ENCODE data around the gene L1TD1. TPM values are rescaled to one million over a fixed set of nuclear protein-coding genes. Genes with fewer than 3 reads are reported as not detected.

Gene L1TD1
- total RNA-seq, 4 donors from 2014 or later: 0.04 TPM; not detected in 3

GRCh38 chr1:62229468-62229867 is 34.8 kb downstream of the L1TD1 start:
- intact Hi-C loops (cut with DNase I; ENCODE audit: low total_unique reads): no loop called here
- H3K4me3 ChIP-seq (ENCODE audit: low read depth, poor library complexity, severe bottlenecking): no peak overlapping the region
- DNase-seq (ENCODE audit: low spot score in 2 of 2): no peak
- TF ChIP-seq, protein P1, sequence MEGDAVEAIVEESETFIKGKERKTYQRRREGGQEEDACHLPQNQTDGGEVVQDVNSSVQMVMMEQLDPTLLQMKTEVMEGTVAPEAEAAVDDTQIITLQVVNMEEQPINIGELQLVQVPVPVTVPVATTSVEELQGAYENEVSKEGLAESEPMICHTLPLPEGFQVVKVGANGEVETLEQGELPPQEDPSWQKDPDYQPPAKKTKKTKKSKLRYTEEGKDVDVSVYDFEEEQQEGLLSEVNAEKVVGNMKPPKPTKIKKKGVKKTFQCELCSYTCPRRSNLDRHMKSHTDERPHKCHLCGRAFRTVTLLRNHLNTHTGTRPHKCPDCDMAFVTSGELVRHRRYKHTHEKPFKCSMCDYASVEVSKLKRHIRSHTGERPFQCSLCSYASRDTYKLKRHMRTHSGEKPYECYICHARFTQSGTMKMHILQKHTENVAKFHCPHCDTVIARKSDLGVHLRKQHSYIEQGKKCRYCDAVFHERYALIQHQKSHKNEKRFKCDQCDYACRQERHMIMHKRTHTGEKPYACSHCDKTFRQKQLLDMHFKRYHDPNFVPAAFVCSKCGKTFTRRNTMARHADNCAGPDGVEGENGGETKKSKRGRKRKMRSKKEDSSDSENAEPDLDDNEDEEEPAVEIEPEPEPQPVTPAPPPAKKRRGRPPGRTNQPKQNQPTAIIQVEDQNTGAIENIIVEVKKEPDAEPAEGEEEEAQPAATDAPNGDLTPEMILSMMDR (IDR thresholded peaks at IDR 0.05): no peak
- no peak for TF ChIP-seq POLR2A (IDR thresholded peaks at IDR 0.05)
- WGBS, 2 donors: 85 to 90% methylated on average over 3 of the region's 3 CpGs

DNA sequence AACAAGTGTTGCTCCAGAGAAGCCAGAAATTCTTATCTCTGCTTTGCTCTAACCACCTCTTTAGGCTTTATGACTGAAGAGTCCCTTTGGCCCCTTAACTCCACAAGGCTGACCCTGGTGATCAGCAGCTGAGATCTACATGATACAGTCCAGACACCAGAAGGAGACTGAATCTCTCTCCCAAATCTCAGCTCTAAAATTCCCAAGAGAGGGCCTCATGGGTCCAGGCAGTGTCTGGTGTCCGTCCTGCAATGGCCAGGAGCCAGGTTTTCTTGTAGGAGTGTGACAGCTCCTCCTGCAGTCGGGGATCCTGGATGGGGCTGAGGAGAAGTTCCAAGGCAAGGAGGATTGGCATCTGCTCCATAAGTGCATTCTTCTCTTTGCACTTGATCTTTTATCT is 35.3 kb downstream of the L1TD1 start:
- intact Hi-C loops (cut with DNase I; ENCODE audit: low total_unique reads): no loop called here
- no peak for DNase-seq (ENCODE audit: low spot score in 2 of 2)
- H3K4me3 ChIP-seq (ENCODE audit: low read depth, poor library complexity, severe bottlenecking): no peak overlapping the region
- TF ChIP-seq, protein P1 (IDR thresholded peaks at IDR 0.05): no peak
- TF ChIP-seq POLR2A (IDR thresholded peaks at IDR 0.05): no peak
- WGBS, 2 donors: 47 to 68% methylated on average over 2 of the region's 2 CpGs

GRCh38 chr1:62230718-62231117 is 36.1 kb downstream of the L1TD1 start:
- intact Hi-C loops (cut with DNase I; ENCODE audit: low total_unique reads): no loop called here
- TF ChIP-seq, protein P1 (IDR thresholded peaks at IDR 0.05): no peak
- TF ChIP-seq POLR2A (IDR thresholded peaks at IDR 0.05): no peak
- 49 to 57% methylated on average over 5 of the region's 5 CpGs for WGBS, 2 donors
- peak in 1 of 2 donors; percentile 17 for DNase-seq (ENCODE audit: low spot score in 2 of 2)
- no peak overlapping the region for H3K4me3 ChIP-seq (ENCODE audit: low read depth, poor library complexity, severe bottlenecking)

DNA sequence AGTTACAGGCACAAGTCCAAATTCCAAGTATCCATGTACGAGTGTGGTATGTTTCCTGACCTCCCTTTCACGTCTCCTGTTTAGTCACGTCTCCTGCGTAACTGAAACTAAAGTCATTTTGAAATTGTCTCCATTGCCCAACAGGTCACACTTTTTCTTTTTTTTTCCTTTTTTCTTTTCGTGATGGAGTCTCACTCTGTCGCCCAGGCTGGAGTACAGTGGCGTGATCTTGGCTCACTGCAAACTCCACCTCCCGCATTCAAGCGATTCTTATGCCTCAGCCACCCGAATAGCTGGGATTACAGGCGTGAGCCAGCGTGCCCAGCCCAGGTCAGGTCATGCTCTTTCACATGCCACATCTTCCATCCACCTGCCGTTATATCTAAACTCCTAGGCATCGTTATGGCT is 38.2 kb downstream of the L1TD1 start:
- TF ChIP-seq POLR2A (IDR thresholded peaks at IDR 0.05): no peak
- TF ChIP-seq, protein P1 (IDR thresholded peaks at IDR 0.05): no peak
- intact Hi-C loops (cut with DNase I; ENCODE audit: low total_unique reads): no loop called here
- WGBS, 2 donors: 52 to 54% methylated on average over 14 of the region's 14 CpGs
- H3K4me3 ChIP-seq (ENCODE audit: low read depth, poor library complexity, severe bottlenecking): no peak overlapping the region
- no peak for DNase-seq (ENCODE audit: low spot score in 2 of 2)

- no peak for TF ChIP-seq POLR2A (IDR thresholded peaks at IDR 0.05)
- TF ChIP-seq, protein P1 (IDR thresholded peaks at IDR 0.05): no peak
- 87 to 89% methylated on average over 7 of the region's 7 CpGs for WGBS, 2 donors
- intact Hi-C loops (cut with DNase I; ENCODE audit: low total_unique reads): no loop called here
- no peak for DNase-seq (ENCODE audit: low spot score in 2 of 2)
- H3K4me3 ChIP-seq (ENCODE audit: low read depth, poor library complexity, severe bottlenecking): no peak overlapping the region
These were observed 39.3 kb downstream of the L1TD1 start for GRCh38 chr1:62233926-62234450.

GRCh38 chr1:62234688-62235087 is 40.0 kb downstream of the L1TD1 start:
- no peak for DNase-seq (ENCODE audit: low spot score in 2 of 2)
- 82 to 86% methylated on average over 6 of the region's 6 CpGs for WGBS, 2 donors
- TF ChIP-seq POLR2A (IDR thresholded peaks at IDR 0.05): no peak
- TF ChIP-seq, protein P1 (IDR thresholded peaks at IDR 0.05): no peak
- H3K4me3 ChIP-seq (ENCODE audit: low read depth, poor library complexity, severe bottlenecking): no peak overlapping the region
- intact Hi-C loops (cut with DNase I; ENCODE audit: low total_unique reads): no loop called here

All from lower leg skin (tissue), 4 donors.